Coronary artery (tissue), 2 donors: ENCODE data around the gene ADGB.
A peak's percentile ranks its signal among the peaks of the same experiment; 100 is the strongest.

Source experiments
- DNase-seq: peaks from one replicate; pipeline ENCODE4 v3.0.0-alpha.2; 2017; ENCODE audit warnings: low spot score
- H3K27ac ChIP-seq, 2 donors: fragments of 200-600 bp; sonication (generic); one replicate each; pipeline ENCODE4 v1.5.1; 2016 to 2019
- H3K4me3 ChIP-seq: fragments of 200-600 bp; sonication (generic); 2 replicates; pipeline ENCODE4 v1.5.1; 2016; ENCODE audit warnings: mild to moderate bottlenecking, moderate library complexity
- TF ChIP-seq, protein P1 (sequence below): fragments of 200-600 bp; sonication (generic); IDR thresholded peaks from one replicate; pipeline ENCODE4 v1.5.1; 2019; ENCODE audit warnings: antibody characterized with exemption

Gene ADGB

GRCh38 chr6:146689806-146690205 is 91.0 kb downstream of the ADGB start:
- TF ChIP-seq, protein P1, sequence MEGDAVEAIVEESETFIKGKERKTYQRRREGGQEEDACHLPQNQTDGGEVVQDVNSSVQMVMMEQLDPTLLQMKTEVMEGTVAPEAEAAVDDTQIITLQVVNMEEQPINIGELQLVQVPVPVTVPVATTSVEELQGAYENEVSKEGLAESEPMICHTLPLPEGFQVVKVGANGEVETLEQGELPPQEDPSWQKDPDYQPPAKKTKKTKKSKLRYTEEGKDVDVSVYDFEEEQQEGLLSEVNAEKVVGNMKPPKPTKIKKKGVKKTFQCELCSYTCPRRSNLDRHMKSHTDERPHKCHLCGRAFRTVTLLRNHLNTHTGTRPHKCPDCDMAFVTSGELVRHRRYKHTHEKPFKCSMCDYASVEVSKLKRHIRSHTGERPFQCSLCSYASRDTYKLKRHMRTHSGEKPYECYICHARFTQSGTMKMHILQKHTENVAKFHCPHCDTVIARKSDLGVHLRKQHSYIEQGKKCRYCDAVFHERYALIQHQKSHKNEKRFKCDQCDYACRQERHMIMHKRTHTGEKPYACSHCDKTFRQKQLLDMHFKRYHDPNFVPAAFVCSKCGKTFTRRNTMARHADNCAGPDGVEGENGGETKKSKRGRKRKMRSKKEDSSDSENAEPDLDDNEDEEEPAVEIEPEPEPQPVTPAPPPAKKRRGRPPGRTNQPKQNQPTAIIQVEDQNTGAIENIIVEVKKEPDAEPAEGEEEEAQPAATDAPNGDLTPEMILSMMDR: no peak
- no peak for DNase-seq
- Histone ChIP-seq H3K27ac (no peak overlapping the region), H3K4me3 (no peak overlapping the region)

GRCh38 chr6:146693342-146693741 is 94.6 kb downstream of the ADGB start:
- TF ChIP-seq, protein P1: no peak
- Histone ChIP-seq H3K4me3 (no peak overlapping the region), H3K27ac (no peak overlapping the region)
- no peak for DNase-seq

DNA sequence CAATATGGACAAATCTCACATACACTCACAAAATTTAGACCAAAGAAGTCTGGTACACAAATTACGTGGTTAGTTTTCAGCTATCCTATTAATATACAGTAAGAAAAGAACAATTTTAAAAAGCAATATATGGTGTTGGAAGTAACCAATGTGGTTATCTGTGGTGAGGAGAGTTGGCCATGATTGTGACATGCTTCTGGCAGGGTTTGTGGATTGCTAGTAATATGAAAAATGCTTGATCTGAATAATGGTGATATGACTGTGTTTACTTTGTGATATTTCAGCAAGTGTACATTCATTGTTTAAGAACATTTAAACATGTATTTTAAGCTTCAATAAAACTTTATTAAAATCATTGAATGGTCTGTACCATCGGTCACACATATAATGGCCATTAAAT is 99.1 kb downstream of the ADGB start:
- H3K27ac ChIP-seq: no peak overlapping the region
- H3K4me3 ChIP-seq: no peak overlapping the region
- TF ChIP-seq, protein P1: no peak
- no peak for DNase-seq

GRCh38 chr6:146700078-146700686 is 101.4 kb downstream of the ADGB start:
- Histone ChIP-seq H3K4me3 (no peak overlapping the region), H3K27ac (no peak overlapping the region)
- DNase-seq: no peak
- TF ChIP-seq, protein P1: peak; percentile 66

DNA sequence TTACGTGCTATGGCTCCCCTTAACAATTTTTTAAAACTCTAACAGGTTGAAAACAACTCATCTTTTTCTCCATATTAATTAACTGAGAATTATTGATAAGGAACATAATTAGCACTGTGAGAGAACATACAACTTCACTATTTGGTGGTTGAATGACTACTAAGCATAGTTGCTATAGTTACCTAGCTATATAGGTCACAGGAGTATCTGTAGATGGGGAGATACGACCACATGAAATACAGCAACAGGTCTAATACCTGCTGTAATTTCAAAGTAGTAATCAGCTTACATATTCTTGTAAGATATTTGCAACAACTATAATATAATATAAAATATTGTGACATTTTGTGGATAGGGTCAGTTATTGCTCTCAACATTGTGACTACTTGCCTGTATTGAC is 102.9 kb downstream of the ADGB start:
- no peak for DNase-seq
- TF ChIP-seq, protein P1: no peak
- Histone ChIP-seq H3K4me3 (no peak overlapping the region), H3K27ac (no peak overlapping the region)

DNA sequence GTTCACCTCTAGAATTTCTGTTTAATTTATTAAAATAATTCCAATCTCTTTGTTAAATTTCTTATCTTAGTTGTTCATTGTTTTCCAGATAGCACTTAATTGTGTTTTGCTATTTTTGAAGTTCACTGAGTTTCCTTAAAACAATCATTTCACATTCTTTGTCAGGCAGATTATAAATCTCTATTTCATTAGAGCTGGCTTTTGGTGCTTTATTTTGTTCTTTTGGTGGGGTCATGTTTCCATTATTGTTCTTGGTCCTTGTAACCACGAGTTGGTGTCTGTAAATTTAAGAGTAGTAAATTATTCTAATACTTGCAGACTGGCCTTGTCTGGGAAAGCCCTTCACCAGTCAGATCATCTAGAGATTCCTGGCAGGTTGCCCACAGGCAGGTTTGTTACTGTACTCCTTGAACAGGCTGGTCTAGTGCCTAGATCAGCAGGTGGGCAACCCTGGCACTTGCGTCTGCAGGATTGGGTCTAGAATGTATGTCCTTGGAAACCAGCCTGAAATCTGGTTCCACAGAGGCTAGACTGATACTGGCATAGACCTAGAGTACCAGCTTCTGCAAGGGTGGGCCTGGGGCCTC is 110.4 kb downstream of the ADGB start:
- Histone ChIP-seq H3K27ac (no peak overlapping the region), H3K4me3 (no peak overlapping the region)
- DNase-seq: no peak
- TF ChIP-seq, protein P1: no peak

GRCh38 chr6:146719387-146719786 is 120.6 kb downstream of the ADGB start:
- TF ChIP-seq, protein P1: no peak
- no peak overlapping the region for H3K27ac ChIP-seq
- DNase-seq: no peak
- no peak overlapping the region for H3K4me3 ChIP-seq
